ENCODE data around the gene GYG1. TPM values are rescaled to one million over a fixed set of nuclear protein-coding genes. Genes with fewer than 3 reads are reported as not detected.

The GYG1 gene
- total RNA-seq, 1 experiment from 2014 or later, result 34.8 TPM

- ATAC-seq, result peak; percentile 56
- POLR2A ChIA-PET, result no interaction called here
- no peak for DNase-seq (ENCODE audit: low spot score)
- Mint-ChIP-seq H3K27ac (peak overlapping the region; percentile 85), H3K4me1 (peaks cover 42% of the 10 kb centered on the region), H3K36me3 (peaks cover 24% of the 10 kb centered on the region), H3K27me3 (ENCODE audit: low read depth) (no peaks in the 10 kb centered on the region), H3K9me3 (no peaks in the 10 kb centered on the region), H3K4me3 (no peak overlapping the region)
- TF ChIP-seq ZNF671 (CRISPR knock-in tag; IDR thresholded peaks at IDR 0.05), result no peak
- no peak for TF ChIP-seq E2F4 (CRISPR knock-in tag; IDR thresholded peaks at IDR 0.05; ENCODE audit: borderline replicate concordance, low read depth)
- no peak for TF ChIP-seq ZNF138 (CRISPR knock-in tag; conservative IDR thresholded peaks at IDR 0.05)
- no peak for TF ChIP-seq ZNF281 (CRISPR knock-in tag; IDR thresholded peaks at IDR 0.05)
- no peak for TF ChIP-seq TEAD1 (CRISPR knock-in tag; IDR thresholded peaks at IDR 0.05)
- no peak for TF ChIP-seq IRF2 (CRISPR knock-in tag; IDR thresholded peaks at IDR 0.05; ENCODE audit: borderline replicate concordance, low read depth)
- no peak for TF ChIP-seq MXD4 (CRISPR knock-in tag; IDR thresholded peaks at IDR 0.05; ENCODE audit: borderline replicate concordance)
- TF ChIP-seq ATF2 (CRISPR knock-in tag; IDR thresholded peaks at IDR 0.05; ENCODE audit: borderline replicate concordance, low read depth), result no peak
- TF ChIP-seq HMGA2 (CRISPR knock-in tag; IDR thresholded peaks at IDR 0.05), result no peak
- no peak for TF ChIP-seq ERG (CRISPR knock-in tag; IDR thresholded peaks at IDR 0.05)
- no peak for TF ChIP-seq NFYB (CRISPR knock-in tag; conservative IDR thresholded peaks at IDR 0.05; ENCODE audit: low read depth)
- TF ChIP-seq NR2C2 (CRISPR knock-in tag; IDR thresholded peaks at IDR 0.05), result no peak
- no peak for TF ChIP-seq CBFB (CRISPR knock-in tag; IDR thresholded peaks at IDR 0.05; ENCODE audit: low read depth)
- TF ChIP-seq ZNF532 (CRISPR knock-in tag; IDR thresholded peaks at IDR 0.05; ENCODE audit: borderline replicate concordance), result no peak
- no peak for TF ChIP-seq ZBTB21 (CRISPR knock-in tag; IDR thresholded peaks at IDR 0.05; ENCODE audit: borderline replicate concordance)
- no peak for TF ChIP-seq ZNF416 (CRISPR knock-in tag; IDR thresholded peaks at IDR 0.05)
- TF ChIP-seq PRDM15 (CRISPR knock-in tag; IDR thresholded peaks at IDR 0.05), result no peak
- no peak for TF ChIP-seq SMAD4 (CRISPR knock-in tag; IDR thresholded peaks at IDR 0.05)
- no peak for TF ChIP-seq ZNF396 (CRISPR knock-in tag; IDR thresholded peaks at IDR 0.05; ENCODE audit: borderline replicate concordance)
- CTCF ChIA-PET, result interaction anchor here (1.1 to 2.6 kb wide), 4 partner anchors 37 to 49 kb away, joined by 3 to 9 read pairs (median 6); no protein-coding TSS in a partner anchor
These were observed 7.5 kb downstream of the GYG1 start for GRCh38 chr3:148998715-148999423.
